Kasumi-1 (cell line): ENCODE measurements around the gene SLC17A2.

ENCODE experiments used
- DNase-seq, 2 experiments: peaks; one replicate each; lab custom pipeline; 2025; lab: John Stamatoyannopoulos, UW

The SLC17A2 gene

GRCh38 chr6:25883536-25883935 is 47.0 kb downstream of the SLC17A2 start:
- no peak for DNase-seq

GRCh38 chr6:25882051-25882496 is 48.4 kb downstream of the SLC17A2 start:
- DNase-seq: no peak

GRCh38 chr6:25880601-25881000 is 49.9 kb downstream of the SLC17A2 start:
- DNase-seq: no peak

GRCh38 chr6:25878721-25879322 is 51.7 kb downstream of the SLC17A2 start:
- no peak for DNase-seq

GRCh38 chr6:25875926-25876602 is 54.4 kb downstream of the SLC17A2 start:
- DNase-seq: no peak

- DNase-seq: no peak
These were observed 55.0 kb downstream of the SLC17A2 start for GRCh38 chr6:25875563-25875905.

- DNase-seq: peak; percentile 63 to 64
These were observed 55.5 kb downstream of the SLC17A2 start for GRCh38 chr6:25874822-25875562.

- no peak for DNase-seq
These were observed 56.4 kb downstream of the SLC17A2 start, which contains the start of gene SLC17A3 for GRCh38 chr6:25874118-25874517. TSS of gene SLC17A3 (minus strand) at chr6:25874243. CDS start at chr6:25868387, 5,856 bp downstream.

GRCh38 chr6:25872814-25873213 is 57.7 kb downstream of the SLC17A2 start:
- DNase-seq: no peak

- no peak for DNase-seq
These were observed 60.7 kb downstream of the SLC17A2 start for GRCh38 chr6:25869840-25870239.

- DNase-seq: no peak
These were observed 61.9 kb downstream of the SLC17A2 start for GRCh38 chr6:25868436-25869183.

- DNase-seq: no peak
These were observed 64.5 kb downstream of the SLC17A2 start for GRCh38 chr6:25866011-25866410.

- no peak for DNase-seq
These were observed 67.1 kb downstream of the SLC17A2 start for GRCh38 chr6:25863360-25863759.
